ENCODE data around the gene MISP3.

DNA sequence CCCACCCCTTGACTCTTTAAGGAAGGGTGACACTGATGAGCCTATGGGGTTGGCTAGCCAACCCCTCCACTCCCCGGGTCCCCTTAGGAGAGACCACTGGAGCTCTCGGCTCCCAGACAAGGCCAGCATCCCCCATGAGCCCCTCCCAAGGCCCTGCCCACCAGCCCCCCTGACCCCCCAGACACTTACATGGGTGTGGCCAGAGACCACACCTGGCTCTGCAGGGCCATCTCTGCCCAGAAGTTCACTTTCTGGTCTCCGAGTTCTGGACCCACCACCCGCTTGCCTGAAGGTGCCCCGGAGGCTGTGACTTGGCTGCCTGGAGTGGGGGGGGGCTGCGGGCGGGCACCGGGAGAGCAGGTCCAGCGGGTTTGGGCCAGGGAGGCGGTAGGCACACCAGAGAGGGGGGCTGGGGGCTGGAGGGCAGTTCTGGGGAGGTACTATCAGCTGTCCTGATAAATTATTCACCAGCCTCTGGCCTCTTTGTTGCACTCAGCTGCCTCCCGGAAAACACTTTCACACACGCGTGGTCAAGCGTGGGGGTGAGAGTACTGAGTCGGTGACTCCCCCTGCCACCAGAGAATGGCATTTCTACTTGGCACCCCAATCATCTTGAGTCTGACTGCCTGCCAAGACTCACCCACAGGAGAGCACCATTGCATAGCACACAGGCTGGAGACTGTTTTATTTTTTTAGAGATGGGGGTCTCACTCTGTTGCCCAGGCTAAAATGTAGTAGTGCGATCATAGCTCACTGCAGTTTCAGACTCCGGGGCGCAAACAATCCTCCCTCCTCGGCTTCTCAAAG lies 10.6 kb upstream of the MISP3 start, which contains the start of gene PALM3:
- TF ChIP-seq CTCF (conservative IDR thresholded peaks at IDR 0.05) (no peak), ZFX (IDR thresholded peaks at IDR 0.05) (no peak)
